GM23338 (cell line): Measurements from ENCODE around the gene REEP1.

Experiments used
- CREB1 ChIP-seq: fragments of 250-450 bp; sonication (Bioruptor Pico); IDR thresholded peaks from 2 replicates; pipeline ENCODE4 v1.5.0; 2020; ENCODE audit warnings: low read depth, mild to moderate bottlenecking, moderate library complexity
- CTCF ChIP-seq, 2 experiments: fragments of 200-600 bp in 1 of 2; sonication (generic) in 1 of 2; conservative IDR thresholded peaks; 2 replicates each; pipeline versions ENCODE4 v1.5.1 to v1.6.1; 2016 to 2017; ENCODE audit warnings: antibody characterized with exemption in 2 of 2, low read depth in 2 of 2, mild to moderate bottlenecking in 2 of 2, moderate library complexity in 1 of 2
- EZH2 ChIP-seq: fragments of 200-600 bp; sonication (generic); IDR thresholded peaks from one replicate; pipeline ENCODE4 v1.8.0; 2017; ENCODE audit warnings: antibody characterized with exemption, mild to moderate bottlenecking, low read depth; ENCODE audit not compliant: unreplicated experiment
- EZH2phosphoT487 ChIP-seq: fragments of 200-600 bp; sonication (generic); IDR thresholded peaks from one replicate; pipeline ENCODE4 v1.8.1; 2018; ENCODE audit warnings: antibody characterized with exemption; ENCODE audit not compliant: unreplicated experiment
- JUNB ChIP-seq: IDR thresholded peaks from one replicate; pipeline ENCODE4 v1.6.1; 2016; ENCODE audit warnings: antibody characterized with exemption; ENCODE audit not compliant: unreplicated experiment
- POLR2AphosphoS5 ChIP-seq: IDR thresholded peaks from 2 replicates; pipeline ENCODE4 v1.6.1; 2016; ENCODE audit warnings: antibody characterized with exemption, low read depth
- REST ChIP-seq: IDR thresholded peaks from one replicate; pipeline ENCODE4 v1.6.1; 2018; ENCODE audit warnings: antibody characterized with exemption; ENCODE audit not compliant: unreplicated experiment

GRCh38 chr2:86290596-86291327, 46.7 kb downstream of the REEP1 start:
- TF ChIP-seq CREB1 (CRISPR knock-in tag), result no peak
- no peak for TF ChIP-seq JUNB
- TF ChIP-seq EZH2phosphoT487, result no peak
- TF ChIP-seq POLR2AphosphoS5, result no peak
- no peak for TF ChIP-seq CTCF (conservative IDR thresholded peaks at IDR 0.05; ENCODE audit: low read depth in 2 of 2)
- TF ChIP-seq REST, result no peak
- no peak for TF ChIP-seq EZH2
